ENCODE measurements around the gene HNRNPA1. TPM values are rescaled to one million over a fixed set of nuclear protein-coding genes. Genes with fewer than 3 reads are reported as not detected.

Gene HNRNPA1
- total and polyA plus RNA-seq, 9 of the 15 experiments (the other 6 are each of a cell fraction or from before 2014, with no cell fraction given) = 1,166 to 2,703 (median 1,815) TPM

DNA sequence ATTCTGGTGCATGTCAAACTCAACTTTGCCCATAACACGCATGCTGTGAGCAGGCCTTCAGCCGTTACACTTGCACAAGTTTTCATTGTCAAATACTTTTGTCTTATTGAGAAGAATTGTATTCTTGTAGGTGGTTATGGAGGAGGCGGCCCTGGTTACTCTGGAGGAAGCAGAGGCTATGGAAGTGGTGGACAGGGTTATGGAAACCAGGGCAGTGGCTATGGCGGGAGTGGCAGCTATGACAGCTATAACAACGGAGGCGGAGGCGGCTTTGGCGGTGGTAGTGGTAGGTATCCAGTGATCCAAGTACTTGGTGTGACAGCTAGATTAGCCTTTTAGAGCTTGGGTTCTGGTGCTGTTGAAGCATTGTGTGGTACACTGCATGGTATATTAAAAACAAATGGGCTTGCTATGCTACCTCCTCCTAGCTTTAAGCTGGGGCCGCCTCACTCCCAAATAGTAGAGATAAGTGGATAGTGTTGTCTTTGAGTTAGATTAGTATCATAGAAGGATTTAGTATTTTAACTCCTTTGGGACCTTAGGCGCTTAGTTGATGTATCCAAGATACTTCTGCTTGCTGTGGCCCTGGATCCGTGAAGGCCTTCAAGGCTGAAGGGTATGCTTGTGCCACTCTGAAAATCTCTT is 2.5 kb downstream of the HNRNPA1 start (continued):
- TF ChIP-seq HNRNPLL (IDR thresholded peaks at IDR 0.05; ENCODE audit: low read depth, low read length, poor library complexity, severe bottlenecking) (no peak), PRMT5 (CRISPR knock-in tag; IDR thresholded peaks at IDR 0.05) (no peak), SREBF1 (IDR thresholded peaks at IDR 0.05; ENCODE audit: borderline replicate concordance, low read depth, low read length) (no peak), RNF2 (IDR thresholded peaks at IDR 0.05) (no peak), GMEB1 (CRISPR knock-in tag; IDR thresholded peaks at IDR 0.05) (no peak), GABPB1 (CRISPR knock-in tag; IDR thresholded peaks at IDR 0.05) (0 out of 2 replicates have a peak, but pooled peaks have one; percentile 32), UBTF (IDR thresholded peaks at IDR 0.05; ENCODE audit: borderline replicate concordance in 1 of 2, low read depth in 2 of 2, low read length in 2 of 2) (no peak), POLR2AphosphoS2 (IDR thresholded peaks at IDR 0.05; ENCODE audit: low read length) (no peak), ILF3 (IDR thresholded peaks at IDR 0.05; ENCODE audit: borderline replicate concordance) (0 out of 2 replicates have a peak, but pooled peaks have one; percentile 32)
- TF ChIP-seq, protein P1, sequence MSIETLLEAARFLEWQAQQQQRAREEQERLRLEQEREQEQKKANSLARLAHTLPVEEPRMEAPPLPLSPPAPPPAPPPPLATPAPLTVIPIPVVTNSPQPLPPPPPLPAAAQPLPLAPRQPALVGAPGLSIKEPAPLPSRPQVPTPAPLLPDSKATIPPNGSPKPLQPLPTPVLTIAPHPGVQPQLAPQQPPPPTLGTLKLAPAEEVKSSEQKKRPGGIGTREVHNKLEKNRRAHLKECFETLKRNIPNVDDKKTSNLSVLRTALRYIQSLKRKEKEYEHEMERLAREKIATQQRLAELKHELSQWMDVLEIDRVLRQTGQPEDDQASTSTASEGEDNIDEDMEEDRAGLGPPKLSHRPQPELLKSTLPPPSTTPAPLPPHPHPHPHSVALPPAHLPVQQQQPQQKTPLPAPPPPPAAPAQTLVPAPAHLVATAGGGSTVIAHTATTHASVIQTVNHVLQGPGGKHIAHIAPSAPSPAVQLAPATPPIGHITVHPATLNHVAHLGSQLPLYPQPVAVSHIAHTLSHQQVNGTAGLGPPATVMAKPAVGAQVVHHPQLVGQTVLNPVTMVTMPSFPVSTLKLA (conservative IDR thresholded peaks at IDR 0.05) = 0 out of 4 replicates have a peak, but pooled peaks of 1 of the 2 experiments have one; percentile 2
- TF ChIP-seq, protein P2, sequence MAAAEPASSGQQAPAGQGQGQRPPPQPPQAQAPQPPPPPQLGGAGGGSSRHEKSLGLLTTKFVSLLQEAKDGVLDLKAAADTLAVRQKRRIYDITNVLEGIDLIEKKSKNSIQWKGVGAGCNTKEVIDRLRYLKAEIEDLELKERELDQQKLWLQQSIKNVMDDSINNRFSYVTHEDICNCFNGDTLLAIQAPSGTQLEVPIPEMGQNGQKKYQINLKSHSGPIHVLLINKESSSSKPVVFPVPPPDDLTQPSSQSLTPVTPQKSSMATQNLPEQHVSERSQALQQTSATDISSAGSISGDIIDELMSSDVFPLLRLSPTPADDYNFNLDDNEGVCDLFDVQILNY (CRISPR knock-in tag; IDR thresholded peaks at IDR 0.05) = no peak

Data from K562 (cell line).